OCI-LY1 (cell line): Measurements from ENCODE around the gene DENND1A.

Source experiments
- H2AFZ ChIP-seq: fragments of 200-600 bp; sonication (generic), shearing (Covaris generic); 2 replicates; pipeline ENCODE4 v1.6.0; 2014; ENCODE audit warnings: antibody characterized with exemption, mild to moderate bottlenecking, low read length
- H3F3A ChIP-seq: fragments of 200-600 bp; sonication (generic), shearing (Covaris generic); 2 replicates; pipeline ENCODE4 v1.6.0; 2014; ENCODE audit warnings: mild to moderate bottlenecking, antibody characterized with exemption, low read length, moderate library complexity; ENCODE audit not compliant: insufficient read depth
- H3K27ac ChIP-seq: fragments of 200-600 bp; sonication (generic); 2 replicates; pipeline ENCODE4 v1.5.1; 2014; ENCODE audit warnings: low read length, mixed run types, mild to moderate bottlenecking, low read depth; ENCODE audit not compliant: poor library complexity, severe bottlenecking
- H3K27me3 ChIP-seq: fragments of 200-600 bp; sonication (generic); 2 replicates; pipeline ENCODE4 v1.6.0; 2014; ENCODE audit warnings: antibody characterized with exemption, mild to moderate bottlenecking, low read length, moderate library complexity; ENCODE audit not compliant: insufficient read depth
- H3K36me3 ChIP-seq: fragments of 200-600 bp; sonication (generic); 2 replicates; pipeline ENCODE4 v1.6.1; 2014; ENCODE audit warnings: mild to moderate bottlenecking, antibody characterized with exemption, low read length, moderate library complexity, mixed read lengths; ENCODE audit not compliant: insufficient read depth
- H3K4me1 ChIP-seq: fragments of 200-600 bp; sonication (generic); 2 replicates; pipeline ENCODE4 v1.5.1; 2014; ENCODE audit warnings: mild to moderate bottlenecking, low read length, moderate library complexity; ENCODE audit not compliant: insufficient read depth, severe bottlenecking
- H3K4me2 ChIP-seq: fragments of 200-600 bp; sonication (generic), shearing (Covaris generic); 2 replicates; pipeline ENCODE4 v1.6.1; 2014; ENCODE audit warnings: low read length
- H3K4me3 ChIP-seq: fragments of 200-600 bp; sonication (generic); 2 replicates; pipeline ENCODE4 v1.5.1; 2014; ENCODE audit warnings: low read length, low read depth, mild to moderate bottlenecking, mixed read lengths; ENCODE audit not compliant: poor library complexity, severe bottlenecking
- H3K79me2 ChIP-seq: fragments of 200-600 bp; shearing (Covaris generic); 2 replicates; pipeline ENCODE4 v1.6.1; 2016; ENCODE audit warnings: mixed run types, low read length, mixed read lengths; ENCODE audit not compliant: insufficient read depth
- H3K9ac ChIP-seq: fragments of 200-600 bp; sonication (generic), shearing (Covaris generic); 2 replicates; pipeline ENCODE4 v1.6.1; 2014; ENCODE audit warnings: mild to moderate bottlenecking, low read length, mixed read lengths
- H3K9me2 ChIP-seq: fragments of 200-600 bp; sonication (generic), shearing (Covaris generic); 2 replicates; pipeline ENCODE4 v1.6.1; 2014; ENCODE audit warnings: low read depth, mild to moderate bottlenecking, low read length, mixed read lengths
- H3K9me3 ChIP-seq: fragments of 200-600 bp; shearing (Covaris generic); 2 replicates; pipeline ENCODE4 v1.6.1; 2014; ENCODE audit warnings: low read length, mixed read lengths
- H4K20me1 ChIP-seq: fragments of 200-600 bp; sonication (generic), shearing (Covaris generic); 2 replicates; pipeline ENCODE4 v1.6.0; 2016; ENCODE audit warnings: mild to moderate bottlenecking, low read length; ENCODE audit not compliant: insufficient read depth
- EZH2 ChIP-seq: fragments of 200-600 bp; sonication (generic), shearing (Covaris generic); IDR thresholded peaks from 2 replicates; pipeline ENCODE4 v1.8.0; 2017; ENCODE audit warnings: borderline replicate concordance, mixed run types, mild to moderate bottlenecking, antibody characterized with exemption, low read length, moderate library complexity, mixed read lengths
- TF ChIP-seq, protein P1 (sequence below): fragments of 200-600 bp; sonication (generic), shearing (Covaris generic); IDR thresholded peaks from 2 replicates; pipeline ENCODE4 v1.5.1; 2017; ENCODE audit warnings: mild to moderate bottlenecking, antibody characterized with exemption, low read length, moderate library complexity, mixed read lengths

Gene DENND1A

DNA sequence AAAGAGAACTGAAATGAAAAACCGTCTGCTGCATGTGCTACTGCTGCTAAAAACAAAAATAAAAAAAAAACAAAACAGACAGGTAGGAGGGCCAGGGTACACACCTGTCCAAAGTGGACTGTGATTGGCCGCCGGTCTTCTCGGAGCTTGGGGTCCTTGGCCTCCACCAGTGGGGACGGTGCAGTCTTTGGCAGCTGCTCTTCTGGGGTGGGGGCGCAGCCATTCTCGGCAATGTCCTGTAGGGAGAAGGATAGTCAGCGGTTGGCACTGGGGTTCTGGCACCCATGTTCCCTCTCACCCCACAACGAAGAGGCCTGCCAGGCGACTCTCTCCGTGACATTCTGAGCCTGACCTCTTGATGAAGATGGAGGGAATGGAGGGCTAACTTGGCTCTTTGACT is 489.7 kb downstream of the DENND1A start:
- H3K4me1 ChIP-seq: no peaks in the 10 kb centered on the region
- no peaks in the 10 kb centered on the region for H3K79me2 ChIP-seq
- no peak overlapping the region for H2AFZ ChIP-seq
- H3F3A ChIP-seq: no peaks in the 10 kb centered on the region
- TF ChIP-seq EZH2: no peak
- TF ChIP-seq, protein P1, sequence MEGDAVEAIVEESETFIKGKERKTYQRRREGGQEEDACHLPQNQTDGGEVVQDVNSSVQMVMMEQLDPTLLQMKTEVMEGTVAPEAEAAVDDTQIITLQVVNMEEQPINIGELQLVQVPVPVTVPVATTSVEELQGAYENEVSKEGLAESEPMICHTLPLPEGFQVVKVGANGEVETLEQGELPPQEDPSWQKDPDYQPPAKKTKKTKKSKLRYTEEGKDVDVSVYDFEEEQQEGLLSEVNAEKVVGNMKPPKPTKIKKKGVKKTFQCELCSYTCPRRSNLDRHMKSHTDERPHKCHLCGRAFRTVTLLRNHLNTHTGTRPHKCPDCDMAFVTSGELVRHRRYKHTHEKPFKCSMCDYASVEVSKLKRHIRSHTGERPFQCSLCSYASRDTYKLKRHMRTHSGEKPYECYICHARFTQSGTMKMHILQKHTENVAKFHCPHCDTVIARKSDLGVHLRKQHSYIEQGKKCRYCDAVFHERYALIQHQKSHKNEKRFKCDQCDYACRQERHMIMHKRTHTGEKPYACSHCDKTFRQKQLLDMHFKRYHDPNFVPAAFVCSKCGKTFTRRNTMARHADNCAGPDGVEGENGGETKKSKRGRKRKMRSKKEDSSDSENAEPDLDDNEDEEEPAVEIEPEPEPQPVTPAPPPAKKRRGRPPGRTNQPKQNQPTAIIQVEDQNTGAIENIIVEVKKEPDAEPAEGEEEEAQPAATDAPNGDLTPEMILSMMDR: no peak
- no peaks in the 10 kb centered on the region for H3K9me2 ChIP-seq
- H3K4me2 ChIP-seq: no peak overlapping the region
- no peak overlapping the region for H3K9ac ChIP-seq
- no peaks in the 10 kb centered on the region for H3K27me3 ChIP-seq
- H3K4me3 ChIP-seq: no peak overlapping the region
- no peak overlapping the region for H3K27ac ChIP-seq
- H4K20me1 ChIP-seq: no peaks in the 10 kb centered on the region
- H3K36me3 ChIP-seq: no peaks in the 10 kb centered on the region
- H3K9me3 ChIP-seq: no peaks in the 10 kb centered on the region

GRCh38 chr9:123438821-123439220 is 491.1 kb downstream of the DENND1A start:
- Histone ChIP-seq H3K9me3 (no peaks in the 10 kb centered on the region), H3K79me2 (no peaks in the 10 kb centered on the region), H3K27ac (no peak overlapping the region), H4K20me1 (no peaks in the 10 kb centered on the region), H3K27me3 (no peaks in the 10 kb centered on the region), H3K4me1 (no peaks in the 10 kb centered on the region), H3K9me2 (no peaks in the 10 kb centered on the region), H2AFZ (no peak overlapping the region), H3F3A (no peaks in the 10 kb centered on the region), H3K4me2 (no peak overlapping the region), H3K4me3 (no peak overlapping the region), H3K36me3 (no peaks in the 10 kb centered on the region), H3K9ac (no peak overlapping the region)
- no peak for TF ChIP-seq EZH2
- TF ChIP-seq, protein P1: no peak

GRCh38 chr9:123438321-123438720 is 491.6 kb downstream of the DENND1A start:
- H3K9me3 ChIP-seq: no peaks in the 10 kb centered on the region
- H3K4me2 ChIP-seq: no peak overlapping the region
- no peaks in the 10 kb centered on the region for H3K4me1 ChIP-seq
- no peak for TF ChIP-seq EZH2
- TF ChIP-seq, protein P1: no peak
- H2AFZ ChIP-seq: no peak overlapping the region
- no peaks in the 10 kb centered on the region for H3K9me2 ChIP-seq
- no peaks in the 10 kb centered on the region for H3K36me3 ChIP-seq
- H3K27me3 ChIP-seq: no peaks in the 10 kb centered on the region
- no peaks in the 10 kb centered on the region for H3F3A ChIP-seq
- no peaks in the 10 kb centered on the region for H4K20me1 ChIP-seq
- H3K79me2 ChIP-seq: no peaks in the 10 kb centered on the region
- H3K9ac ChIP-seq: no peak overlapping the region
- H3K4me3 ChIP-seq: no peak overlapping the region
- no peak overlapping the region for H3K27ac ChIP-seq
